PC-3 (cell line): ENCODE data around the gene CRTC3.

ENCODE experiments used
- EZH2 ChIP-seq: fragments of 300-600 bp; sonication (generic); IDR thresholded peaks from one replicate; pipeline ENCODE4 v1.6.1; 2017; ENCODE audit warnings: antibody characterized with exemption, mild to moderate bottlenecking, low read length; ENCODE audit not compliant: unreplicated experiment
- EZH2phosphoT487 ChIP-seq: fragments of 300-600 bp; sonication (generic); IDR thresholded peaks from 2 replicates; pipeline ENCODE4 v1.6.1; 2018; ENCODE audit warnings: mild to moderate bottlenecking, antibody characterized with exemption, low read length, borderline replicate concordance
- TF ChIP-seq, protein P1 (sequence below): fragments of 300-600 bp; sonication (generic); conservative IDR thresholded peaks from 2 replicates; pipeline ENCODE4 v1.5.1; 2017; ENCODE audit warnings: antibody characterized with exemption, low read depth, mild to moderate bottlenecking, low read length

DNA sequence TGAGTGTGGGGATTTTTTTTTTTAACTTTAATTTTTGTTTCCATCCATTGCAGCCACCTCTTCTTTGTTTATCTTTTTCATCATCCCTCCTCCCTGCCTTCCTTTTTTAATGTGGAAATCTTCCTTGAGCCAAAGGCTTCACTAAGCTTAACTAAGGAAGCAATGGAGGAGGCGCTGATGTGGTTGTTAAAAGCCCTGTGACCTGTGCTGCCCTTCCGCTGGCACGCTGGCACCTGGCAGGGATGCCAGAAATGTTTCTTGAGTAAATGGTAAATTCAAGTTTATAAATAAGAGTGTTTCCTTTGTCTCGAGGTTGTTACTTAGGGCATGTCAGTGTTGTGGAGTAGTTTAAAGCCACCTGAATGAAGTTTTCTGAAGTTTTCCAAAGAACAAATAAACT is 69.4 kb downstream of the CRTC3 start:
- TF ChIP-seq, protein P1, sequence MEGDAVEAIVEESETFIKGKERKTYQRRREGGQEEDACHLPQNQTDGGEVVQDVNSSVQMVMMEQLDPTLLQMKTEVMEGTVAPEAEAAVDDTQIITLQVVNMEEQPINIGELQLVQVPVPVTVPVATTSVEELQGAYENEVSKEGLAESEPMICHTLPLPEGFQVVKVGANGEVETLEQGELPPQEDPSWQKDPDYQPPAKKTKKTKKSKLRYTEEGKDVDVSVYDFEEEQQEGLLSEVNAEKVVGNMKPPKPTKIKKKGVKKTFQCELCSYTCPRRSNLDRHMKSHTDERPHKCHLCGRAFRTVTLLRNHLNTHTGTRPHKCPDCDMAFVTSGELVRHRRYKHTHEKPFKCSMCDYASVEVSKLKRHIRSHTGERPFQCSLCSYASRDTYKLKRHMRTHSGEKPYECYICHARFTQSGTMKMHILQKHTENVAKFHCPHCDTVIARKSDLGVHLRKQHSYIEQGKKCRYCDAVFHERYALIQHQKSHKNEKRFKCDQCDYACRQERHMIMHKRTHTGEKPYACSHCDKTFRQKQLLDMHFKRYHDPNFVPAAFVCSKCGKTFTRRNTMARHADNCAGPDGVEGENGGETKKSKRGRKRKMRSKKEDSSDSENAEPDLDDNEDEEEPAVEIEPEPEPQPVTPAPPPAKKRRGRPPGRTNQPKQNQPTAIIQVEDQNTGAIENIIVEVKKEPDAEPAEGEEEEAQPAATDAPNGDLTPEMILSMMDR, result no peak
- TF ChIP-seq EZH2 (no peak), EZH2phosphoT487 (no peak)
